ENCODE measurements around the gene DAND5.
"Not testable (repeated sequence)": the region's sequence is repeated elsewhere in the genome, so short reads cannot be mapped to it uniquely, and the experiment has no call there.

Gene DAND5

GRCh38 chr19:12945479-12946091 lies 23.8 kb upstream of the DAND5 start, which contains the start of gene RAD23A:
RAD23A (plus strand) TSS chr19:12945862; CDS start chr19:12945949, 87 bp downstream.
- peak; percentile 95 to 98 for DNase-seq (ENCODE audit: low read depth in 2 of 2)

- peak in 1 of 2 donors; percentile 29 for DNase-seq (ENCODE audit: low read depth in 2 of 2)
Measured at GRCh38 chr19:12946092-12946721, 23.2 kb upstream of the DAND5 start.

GRCh38 chr19:12946731-12947496 lies 22.5 kb upstream of the DAND5 start:
- no peak for DNase-seq (ENCODE audit: low read depth in 2 of 2)

- no peak for DNase-seq (ENCODE audit: low read depth in 2 of 2)
Measured at GRCh38 chr19:12947702-12948611, 21.4 kb upstream of the DAND5 start.

GRCh38 chr19:12948612-12949362 lies 20.6 kb upstream of the DAND5 start:
- no peak for DNase-seq (ENCODE audit: low read depth in 2 of 2)

GRCh38 chr19:12949363-12950283 lies 19.8 kb upstream of the DAND5 start:
- no peak for DNase-seq (ENCODE audit: low read depth in 2 of 2)

GRCh38 chr19:12952050-12952449 lies 17.3 kb upstream of the DAND5 start:
- not testable (repeated sequence) for DNase-seq (ENCODE audit: low read depth in 2 of 2)

GRCh38 chr19:12952488-12953137 lies 16.8 kb upstream of the DAND5 start:
- no peak for DNase-seq (ENCODE audit: low read depth in 2 of 2)

GRCh38 chr19:12953138-12953798 lies 16.1 kb upstream of the DAND5 start:
- no peak for DNase-seq (ENCODE audit: low read depth in 2 of 2)

- DNase-seq (ENCODE audit: low read depth in 2 of 2), result no peak
Measured at GRCh38 chr19:12953799-12954611, 15.4 kb upstream of the DAND5 start.

GRCh38 chr19:12954612-12954962 lies 14.8 kb upstream of the DAND5 start:
- DNase-seq (ENCODE audit: low read depth in 2 of 2), result no peak

GRCh38 chr19:12955575-12955974 lies 13.8 kb upstream of the DAND5 start:
- not testable (repeated sequence) for DNase-seq (ENCODE audit: low read depth in 2 of 2)

- DNase-seq (ENCODE audit: low read depth in 2 of 2), result no peak
Measured at GRCh38 chr19:12955996-12956395, 13.4 kb upstream of the DAND5 start.

GRCh38 chr19:12956446-12957388 lies 12.7 kb upstream of the DAND5 start, which contains the start of gene GADD45GIP1:
GADD45GIP1 (minus strand) TSS chr19:12957223; CDS start chr19:12957212, 11 bp downstream.
- peak; percentile 66 for DNase-seq (ENCODE audit: low read depth in 2 of 2)

GRCh38 chr19:12957389-12957952 lies 11.9 kb upstream of the DAND5 start:
- not testable (repeated sequence) for DNase-seq (ENCODE audit: low read depth in 2 of 2)

GRCh38 chr19:12959481-12959880 lies 9.9 kb upstream of the DAND5 start:
- DNase-seq (ENCODE audit: low read depth in 2 of 2), result no peak
